ENCODE data around the gene OR52J3. TPM values are rescaled to one million over a fixed set of nuclear protein-coding genes. Genes with fewer than 3 reads are reported as not detected.

The OR52J3 gene
- total and polyA plus RNA-seq, 2 of the 13 experiments (the other 11 are each of a cell fraction or from before 2014, with no cell fraction given), result not detected

DNA sequence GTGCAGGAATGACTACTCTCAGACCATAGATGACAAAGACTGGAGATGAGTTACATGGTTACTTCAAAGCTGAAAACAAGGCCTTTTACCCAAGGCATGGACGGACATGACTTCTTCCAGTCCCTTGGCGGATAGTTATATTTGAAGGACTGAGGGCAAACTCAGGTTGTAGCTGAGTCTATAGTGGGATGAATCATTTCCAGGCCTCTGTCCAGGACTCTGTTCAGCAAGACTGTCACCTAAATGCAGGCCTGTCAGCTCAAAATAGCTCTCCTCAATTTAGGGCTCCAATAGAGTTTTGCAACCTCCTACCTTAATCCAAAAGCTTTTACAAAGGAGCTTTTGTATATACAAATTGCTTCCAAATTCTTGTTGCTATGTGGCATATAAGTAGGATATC is 24.3 kb upstream of the OR52J3 start:
- no peak overlapping the region for H3K9ac ChIP-seq (ENCODE audit: insufficient read depth, low read depth, low read length)
- in situ Hi-C loops (cut with HindIII; ENCODE audit: extremely low pct_ligation_motif_present, low pct_unique_long_range_greater_than_20kb) (no loop called here), intact Hi-C loops (cut with micrococcal nuclease; ENCODE audit: unreplicated experiment) (no loop called here)
- no peak overlapping the region for H3K27ac ChIP-seq (ENCODE audit: extremely low read length, insufficient read depth, low read length)
- no peaks in the 10 kb centered on the region for H4K20me1 ChIP-seq (ENCODE audit: insufficient read depth, low read length)
- no peak overlapping the region for H2AFZ ChIP-seq (ENCODE audit: low read length)
- ChIA-PET POLR2A (no interaction called here), CTCF (ENCODE audit: low intra/inter-chr PET ratio, low total read pairs) (no interaction called here)
- no peaks in the 10 kb centered on the region for H3K36me3 ChIP-seq (replicated peaks in 1 of 2; ENCODE audit: control insufficient read depth in 1 of 2, insufficient read depth in 2 of 2, low read length in 2 of 2)
- FAIRE-seq, result no peak
- DNase-seq (ENCODE audit: low spot score), result no peak
- H3K4me3 ChIP-seq (replicated peaks in 1 of 3; ENCODE audit: insufficient read depth in 1 of 3, low read depth in 2 of 3, low read length in 3 of 3), result no peak overlapping the region
- H3K79me2 ChIP-seq (ENCODE audit: insufficient read depth, low read length), result no peaks in the 10 kb centered on the region
- no peak overlapping the region for H3K4me2 ChIP-seq (ENCODE audit: low read depth, low read length)
- H3K4me1 ChIP-seq (ENCODE audit: insufficient read depth, low read length), result no peaks in the 10 kb centered on the region
- WGBS (ENCODE audit: low lambda C conversion rate), result no CpG with 5 or more reads among the region's 2 CpGs
- peaks cover 35% of the 10 kb centered on the region for H3K9me3 ChIP-seq (ENCODE audit: low read length)
- ATAC-seq, result no peak
- no TSS peak for BruUV-seq (replicated peaks)
- no peaks in the 10 kb centered on the region for H3K27me3 ChIP-seq (ENCODE audit: control insufficient read depth in 1 of 2, insufficient read depth in 2 of 2, low read length in 2 of 2)
- TF ChIP-seq THAP11 (CRISPR knock-in tag; IDR thresholded peaks at IDR 0.05) (no peak), KLF11 (CRISPR knock-in tag; IDR thresholded peaks at IDR 0.05) (no peak), FLYWCH1 (CRISPR knock-in tag; IDR thresholded peaks at IDR 0.05) (no peak), SOX13 (IDR thresholded peaks at IDR 0.05) (no peak), SOX13 (CRISPR knock-in tag; conservative IDR thresholded peaks at IDR 0.05 in 1 of 2, IDR thresholded peaks at IDR 0.05 in 1 of 2) (no peak), ZNF557 (CRISPR knock-in tag; IDR thresholded peaks at IDR 0.05) (no peak), POLR2AphosphoS2 (IDR thresholded peaks at IDR 0.05; ENCODE audit: low read depth, low read length) (no peak), ZNF773 (CRISPR knock-in tag; IDR thresholded peaks at IDR 0.05; ENCODE audit: borderline replicate concordance) (no peak), SP5 (CRISPR knock-in tag; IDR thresholded peaks at IDR 0.05; ENCODE audit: borderline replicate concordance, low read depth) (no peak), ERF (CRISPR knock-in tag; IDR thresholded peaks at IDR 0.05) (no peak), U2AF2 (IDR thresholded peaks at IDR 0.05; ENCODE audit: low read depth, low read length) (no peak), REXO4 (CRISPR knock-in tag; IDR thresholded peaks at IDR 0.05; ENCODE audit: borderline replicate concordance) (no peak), ZNF331 (CRISPR knock-in tag; IDR thresholded peaks at IDR 0.05) (no peak), MED13 (CRISPR knock-in tag; IDR thresholded peaks at IDR 0.05) (no peak), PPARG (CRISPR knock-in tag; conservative IDR thresholded peaks at IDR 0.05) (no peak)
- TF ChIP-seq, protein P1, sequence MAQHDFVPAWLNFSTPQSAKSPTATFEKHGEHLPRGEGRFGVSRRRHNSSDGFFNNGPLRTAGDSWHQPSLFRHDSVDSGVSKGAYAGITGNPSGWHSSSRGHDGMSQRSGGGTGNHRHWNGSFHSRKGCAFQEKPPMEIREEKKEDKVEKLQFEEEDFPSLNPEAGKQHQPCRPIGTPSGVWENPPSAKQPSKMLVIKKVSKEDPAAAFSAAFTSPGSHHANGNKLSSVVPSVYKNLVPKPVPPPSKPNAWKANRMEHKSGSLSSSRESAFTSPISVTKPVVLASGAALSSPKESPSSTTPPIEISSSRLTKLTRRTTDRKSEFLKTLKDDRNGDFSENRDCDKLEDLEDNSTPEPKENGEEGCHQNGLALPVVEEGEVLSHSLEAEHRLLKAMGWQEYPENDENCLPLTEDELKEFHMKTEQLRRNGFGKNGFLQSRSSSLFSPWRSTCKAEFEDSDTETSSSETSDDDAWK (CRISPR knock-in tag; IDR thresholded peaks at IDR 0.05), result no peak
- TF ChIP-seq, protein P2, sequence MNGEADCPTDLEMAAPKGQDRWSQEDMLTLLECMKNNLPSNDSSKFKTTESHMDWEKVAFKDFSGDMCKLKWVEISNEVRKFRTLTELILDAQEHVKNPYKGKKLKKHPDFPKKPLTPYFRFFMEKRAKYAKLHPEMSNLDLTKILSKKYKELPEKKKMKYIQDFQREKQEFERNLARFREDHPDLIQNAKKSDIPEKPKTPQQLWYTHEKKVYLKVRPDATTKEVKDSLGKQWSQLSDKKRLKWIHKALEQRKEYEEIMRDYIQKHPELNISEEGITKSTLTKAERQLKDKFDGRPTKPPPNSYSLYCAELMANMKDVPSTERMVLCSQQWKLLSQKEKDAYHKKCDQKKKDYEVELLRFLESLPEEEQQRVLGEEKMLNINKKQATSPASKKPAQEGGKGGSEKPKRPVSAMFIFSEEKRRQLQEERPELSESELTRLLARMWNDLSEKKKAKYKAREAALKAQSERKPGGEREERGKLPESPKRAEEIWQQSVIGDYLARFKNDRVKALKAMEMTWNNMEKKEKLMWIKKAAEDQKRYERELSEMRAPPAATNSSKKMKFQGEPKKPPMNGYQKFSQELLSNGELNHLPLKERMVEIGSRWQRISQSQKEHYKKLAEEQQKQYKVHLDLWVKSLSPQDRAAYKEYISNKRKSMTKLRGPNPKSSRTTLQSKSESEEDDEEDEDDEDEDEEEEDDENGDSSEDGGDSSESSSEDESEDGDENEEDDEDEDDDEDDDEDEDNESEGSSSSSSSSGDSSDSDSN (CRISPR knock-in tag; IDR thresholded peaks at IDR 0.05), result no peak
- TF ChIP-seq, protein P3, sequence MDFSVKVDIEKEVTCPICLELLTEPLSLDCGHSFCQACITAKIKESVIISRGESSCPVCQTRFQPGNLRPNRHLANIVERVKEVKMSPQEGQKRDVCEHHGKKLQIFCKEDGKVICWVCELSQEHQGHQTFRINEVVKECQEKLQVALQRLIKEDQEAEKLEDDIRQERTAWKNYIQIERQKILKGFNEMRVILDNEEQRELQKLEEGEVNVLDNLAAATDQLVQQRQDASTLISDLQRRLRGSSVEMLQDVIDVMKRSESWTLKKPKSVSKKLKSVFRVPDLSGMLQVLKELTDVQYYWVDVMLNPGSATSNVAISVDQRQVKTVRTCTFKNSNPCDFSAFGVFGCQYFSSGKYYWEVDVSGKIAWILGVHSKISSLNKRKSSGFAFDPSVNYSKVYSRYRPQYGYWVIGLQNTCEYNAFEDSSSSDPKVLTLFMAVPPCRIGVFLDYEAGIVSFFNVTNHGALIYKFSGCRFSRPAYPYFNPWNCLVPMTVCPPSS (IDR thresholded peaks at IDR 0.05), result no peak
- TF ChIP-seq, protein P4, sequence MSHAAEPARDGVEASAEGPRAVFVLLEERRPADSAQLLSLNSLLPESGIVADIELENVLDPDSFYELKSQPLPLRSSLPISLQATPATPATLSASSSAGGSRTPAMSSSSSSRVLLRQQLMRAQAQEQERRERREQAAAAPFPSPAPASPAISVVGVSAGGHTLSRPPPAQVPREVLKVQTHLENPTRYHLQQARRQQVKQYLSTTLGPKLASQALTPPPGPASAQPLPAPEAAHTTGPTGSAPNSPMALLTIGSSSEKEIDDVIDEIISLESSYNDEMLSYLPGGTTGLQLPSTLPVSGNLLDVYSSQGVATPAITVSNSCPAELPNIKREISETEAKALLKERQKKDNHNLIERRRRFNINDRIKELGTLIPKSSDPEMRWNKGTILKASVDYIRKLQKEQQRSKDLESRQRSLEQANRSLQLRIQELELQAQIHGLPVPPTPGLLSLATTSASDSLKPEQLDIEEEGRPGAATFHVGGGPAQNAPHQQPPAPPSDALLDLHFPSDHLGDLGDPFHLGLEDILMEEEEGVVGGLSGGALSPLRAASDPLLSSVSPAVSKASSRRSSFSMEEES (CRISPR knock-in tag; IDR thresholded peaks at IDR 0.05), result no peak
- TF ChIP-seq, protein P5, sequence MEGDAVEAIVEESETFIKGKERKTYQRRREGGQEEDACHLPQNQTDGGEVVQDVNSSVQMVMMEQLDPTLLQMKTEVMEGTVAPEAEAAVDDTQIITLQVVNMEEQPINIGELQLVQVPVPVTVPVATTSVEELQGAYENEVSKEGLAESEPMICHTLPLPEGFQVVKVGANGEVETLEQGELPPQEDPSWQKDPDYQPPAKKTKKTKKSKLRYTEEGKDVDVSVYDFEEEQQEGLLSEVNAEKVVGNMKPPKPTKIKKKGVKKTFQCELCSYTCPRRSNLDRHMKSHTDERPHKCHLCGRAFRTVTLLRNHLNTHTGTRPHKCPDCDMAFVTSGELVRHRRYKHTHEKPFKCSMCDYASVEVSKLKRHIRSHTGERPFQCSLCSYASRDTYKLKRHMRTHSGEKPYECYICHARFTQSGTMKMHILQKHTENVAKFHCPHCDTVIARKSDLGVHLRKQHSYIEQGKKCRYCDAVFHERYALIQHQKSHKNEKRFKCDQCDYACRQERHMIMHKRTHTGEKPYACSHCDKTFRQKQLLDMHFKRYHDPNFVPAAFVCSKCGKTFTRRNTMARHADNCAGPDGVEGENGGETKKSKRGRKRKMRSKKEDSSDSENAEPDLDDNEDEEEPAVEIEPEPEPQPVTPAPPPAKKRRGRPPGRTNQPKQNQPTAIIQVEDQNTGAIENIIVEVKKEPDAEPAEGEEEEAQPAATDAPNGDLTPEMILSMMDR (CRISPR knock-in tag; IDR thresholded peaks at IDR 0.05), result no peak
